CMK (cell line): ENCODE measurements around the gene HDAC10.
"Not testable (repeated sequence)": the region's sequence is repeated elsewhere in the genome, so short reads cannot be mapped to it uniquely, and the experiment has no call there.

ENCODE experiments used
- DNase-seq: peaks from one replicate; pipeline ENCODE4 v3.0.0-alpha.2; 2010; ENCODE audit warnings: low read depth

HDAC10 gene

GRCh38 chr22:50216684-50217520 lies 34.2 kb downstream of the HDAC10 start:
- no peak for DNase-seq

DNA sequence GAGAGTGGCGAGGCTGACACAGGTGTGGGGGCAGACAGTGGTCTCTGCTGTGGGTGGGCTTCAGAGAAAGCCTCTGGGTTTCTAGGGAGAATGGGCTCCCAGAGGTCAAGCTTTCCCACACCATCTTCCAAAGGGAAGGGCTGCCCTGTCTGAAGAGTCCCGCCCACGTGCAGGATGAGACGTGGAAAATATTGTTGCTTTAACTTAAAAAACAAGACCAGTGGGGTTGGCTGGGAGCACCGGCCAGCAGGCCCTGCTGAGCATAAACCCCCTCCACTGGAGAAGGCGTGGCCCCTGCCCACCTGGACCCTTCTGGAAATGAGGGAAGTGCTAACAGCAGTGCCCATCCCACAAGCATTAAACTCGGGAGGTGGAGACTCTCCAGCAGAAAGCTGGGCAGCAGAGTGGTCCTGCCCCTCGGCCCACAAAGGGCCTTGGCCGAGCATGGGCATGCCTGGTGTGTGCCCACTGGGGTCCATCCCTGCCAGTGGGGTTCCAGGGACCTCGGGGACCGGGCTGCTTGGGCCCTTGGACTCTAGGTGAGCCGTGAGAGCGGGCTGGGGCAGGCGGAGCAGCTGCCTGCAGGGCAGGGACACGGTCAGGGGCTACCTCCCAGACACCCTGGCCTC lies 34.9 kb downstream of the HDAC10 start:
- DNase-seq: no peak

DNA sequence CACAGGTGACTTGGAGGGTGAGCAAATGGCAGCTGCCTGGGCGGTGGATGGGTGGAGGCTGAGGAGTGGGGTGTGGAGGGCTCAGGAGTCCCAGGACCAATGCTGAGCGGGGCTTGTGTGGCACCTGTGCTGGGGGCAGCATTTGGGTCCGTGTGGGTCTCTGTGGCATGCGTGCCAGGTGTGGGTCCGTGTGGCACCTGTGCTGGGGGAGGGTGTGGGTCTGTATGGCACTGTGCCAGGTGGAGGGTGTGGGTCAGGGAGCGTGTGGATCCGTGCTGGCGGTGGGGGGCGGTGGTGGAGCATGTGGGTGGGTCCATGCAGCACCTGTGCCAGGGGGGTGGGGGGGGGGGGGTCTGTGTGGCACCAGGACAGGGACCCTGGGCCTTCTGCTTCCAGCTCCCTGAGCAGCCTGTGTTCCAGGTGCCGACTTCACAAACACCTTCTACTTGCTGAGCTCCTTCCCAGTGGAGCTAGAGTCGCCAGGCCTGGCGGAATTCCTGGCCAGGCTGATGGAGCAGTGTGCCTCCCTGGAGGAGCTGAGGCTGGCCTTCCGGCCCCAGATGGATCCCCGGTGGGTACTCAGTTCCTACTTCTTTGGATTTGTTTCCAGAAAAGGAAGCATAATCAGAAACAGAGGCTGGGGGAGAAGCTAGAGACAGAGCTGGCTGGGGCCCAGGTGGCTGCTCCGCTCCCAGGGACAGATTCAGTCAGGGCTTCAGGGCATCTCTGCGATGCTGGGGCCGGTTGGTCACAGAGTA lies 35.6 kb downstream of the HDAC10 start:
- DNase-seq: no peak

GRCh38 chr22:50213263-50213662 lies 37.8 kb downstream of the HDAC10 start:
- no peak for DNase-seq

DNA sequence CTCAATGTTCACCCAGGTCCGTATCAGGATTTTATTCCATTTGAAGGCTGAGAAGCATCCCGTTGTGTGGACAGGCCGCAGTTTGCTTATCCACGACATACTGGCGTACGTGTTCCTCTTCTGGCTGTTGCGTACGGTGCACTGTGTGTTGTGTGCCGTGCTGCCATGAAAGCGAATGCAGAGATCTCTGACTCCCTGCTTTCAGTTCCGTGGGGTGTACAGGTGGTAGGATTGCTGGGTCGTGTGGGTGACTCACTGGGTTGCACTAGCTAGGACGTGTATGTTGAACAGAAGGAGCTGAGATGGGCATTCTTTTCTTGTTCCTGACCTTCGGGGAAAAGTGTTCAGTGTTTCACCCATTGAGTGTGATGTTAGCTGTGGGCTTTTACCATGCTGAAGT lies 39.9 kb downstream of the HDAC10 start:
- no peak for DNase-seq

DNA sequence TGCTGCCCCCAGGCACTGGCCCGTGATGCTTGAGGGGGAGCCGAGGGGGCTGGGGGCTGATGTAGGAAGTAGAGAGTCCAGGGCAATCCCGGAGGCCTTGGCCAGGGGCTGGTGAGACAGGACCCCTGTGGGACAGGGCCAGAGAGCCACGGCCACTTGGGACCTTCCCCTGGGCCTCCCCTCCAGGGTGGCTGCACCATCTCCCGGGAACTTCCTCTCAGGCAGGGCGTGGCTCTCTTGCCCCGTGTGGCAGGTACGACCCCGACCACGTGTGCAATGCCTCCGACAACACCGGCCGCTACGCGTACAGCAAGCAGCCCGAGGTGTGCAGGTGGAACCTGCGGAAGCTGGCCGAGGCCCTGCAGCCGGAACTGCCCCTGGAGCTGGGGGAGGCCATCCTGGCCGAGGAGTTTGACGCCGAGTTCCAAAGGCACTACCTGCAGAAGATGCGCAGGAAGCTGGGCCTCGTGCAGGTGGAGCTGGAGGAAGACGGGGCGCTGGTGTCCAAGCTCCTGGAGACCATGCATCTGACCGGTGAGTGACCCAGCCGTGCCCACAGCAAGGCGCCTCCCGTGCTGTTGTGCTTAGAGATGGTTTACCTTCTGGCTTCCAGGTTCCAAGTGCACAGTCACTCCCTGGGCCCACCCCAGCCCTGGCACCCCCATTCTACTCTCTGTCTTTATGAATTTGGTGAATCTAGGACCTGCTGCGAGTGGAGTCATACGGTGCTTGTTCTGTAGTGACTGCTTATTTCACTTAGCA lies 40.5 kb downstream of the HDAC10 start:
- DNase-seq: no peak

DNA sequence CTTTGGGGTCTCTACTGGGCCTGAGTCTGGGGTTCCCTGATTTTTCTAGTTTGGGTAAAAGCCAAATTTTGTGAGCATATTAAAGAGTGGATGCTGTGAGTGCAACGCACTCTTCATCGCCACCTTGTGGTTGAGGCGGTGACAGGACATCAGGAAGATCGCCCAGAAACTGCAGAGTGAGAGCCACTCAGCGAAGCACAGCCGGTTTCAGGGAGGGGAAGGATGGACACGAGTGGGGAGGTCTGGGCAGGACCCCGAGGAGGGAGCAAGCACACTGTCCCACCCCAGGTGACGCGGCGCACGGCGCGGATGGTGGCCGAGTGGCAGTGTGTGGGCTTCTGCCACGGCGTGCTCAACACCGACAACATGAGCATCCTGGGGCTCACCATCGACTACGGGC lies 41.2 kb downstream of the HDAC10 start:
- DNase-seq: no peak

DNA sequence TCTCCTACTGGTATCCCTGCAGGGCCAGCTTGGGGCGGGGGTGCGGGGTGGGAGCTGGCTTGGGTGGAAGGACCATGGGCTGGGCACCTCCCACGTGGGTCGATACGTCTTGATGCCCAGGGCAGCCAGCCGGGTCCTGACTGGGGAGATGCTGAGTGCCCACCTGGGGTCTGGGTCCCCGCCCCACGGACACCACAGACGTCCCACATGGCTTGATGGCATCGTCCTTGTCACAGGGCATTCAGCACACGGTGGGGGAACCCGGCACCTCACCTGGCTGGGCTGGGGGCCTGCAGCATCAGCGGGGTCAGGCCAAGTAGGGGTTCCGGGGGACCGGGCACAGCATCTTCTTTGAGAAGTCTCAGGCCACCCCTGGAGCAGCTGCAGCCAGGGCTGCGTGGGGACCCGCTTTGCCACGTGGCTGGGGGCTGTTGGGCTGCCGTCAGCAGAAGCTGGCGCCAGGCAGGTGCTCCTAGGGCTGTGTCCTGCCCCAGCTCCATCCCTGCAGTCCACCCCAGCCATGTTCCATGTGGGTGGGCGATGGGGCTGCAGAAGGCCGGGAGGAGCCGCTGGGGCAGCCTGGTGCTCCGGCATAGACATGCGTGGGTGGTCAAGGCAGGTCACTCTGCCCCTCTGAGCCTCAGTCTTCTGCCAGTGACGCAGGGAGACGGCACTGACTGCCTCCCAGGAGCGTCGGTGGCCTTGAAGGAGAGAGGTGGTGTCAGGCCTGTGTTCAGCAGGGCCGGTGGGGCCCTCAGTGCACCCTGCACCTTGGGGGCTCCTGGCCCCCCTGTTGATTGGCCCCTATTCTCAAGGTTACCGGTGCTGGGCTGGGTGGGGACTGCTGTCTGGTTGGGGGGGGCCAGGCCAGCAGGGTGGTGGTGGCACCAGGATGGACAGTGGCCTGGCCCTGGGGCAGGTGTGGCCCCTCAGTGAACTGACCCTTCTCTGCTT lies 41.8 kb downstream of the HDAC10 start:
- DNase-seq: no peak

DNA sequence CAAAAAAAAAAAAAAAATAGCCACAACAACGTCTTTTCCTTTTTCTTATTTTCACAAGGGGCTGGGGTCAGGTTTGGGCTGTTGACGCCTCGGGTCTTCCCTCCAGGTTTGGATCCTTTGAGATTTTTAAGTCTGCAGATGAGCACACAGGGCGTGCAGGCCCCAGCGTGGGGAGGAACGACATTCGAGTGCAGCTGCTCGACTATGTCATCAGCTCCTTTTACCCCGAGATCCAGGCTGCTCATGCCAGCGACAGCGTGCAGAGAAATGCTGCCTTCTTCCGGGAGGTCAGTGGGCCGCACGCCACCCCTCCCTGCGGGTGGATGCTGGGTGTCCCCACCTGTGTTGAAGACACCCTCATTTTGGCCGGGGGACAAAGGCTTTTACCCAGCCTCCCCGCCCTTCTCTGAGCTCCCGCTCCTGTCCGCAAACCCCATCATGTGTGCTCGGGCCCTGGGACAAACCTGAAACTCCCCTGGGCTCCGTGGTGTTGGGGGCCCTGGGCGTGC lies 42.6 kb downstream of the HDAC10 start:
- DNase-seq: no peak

DNA sequence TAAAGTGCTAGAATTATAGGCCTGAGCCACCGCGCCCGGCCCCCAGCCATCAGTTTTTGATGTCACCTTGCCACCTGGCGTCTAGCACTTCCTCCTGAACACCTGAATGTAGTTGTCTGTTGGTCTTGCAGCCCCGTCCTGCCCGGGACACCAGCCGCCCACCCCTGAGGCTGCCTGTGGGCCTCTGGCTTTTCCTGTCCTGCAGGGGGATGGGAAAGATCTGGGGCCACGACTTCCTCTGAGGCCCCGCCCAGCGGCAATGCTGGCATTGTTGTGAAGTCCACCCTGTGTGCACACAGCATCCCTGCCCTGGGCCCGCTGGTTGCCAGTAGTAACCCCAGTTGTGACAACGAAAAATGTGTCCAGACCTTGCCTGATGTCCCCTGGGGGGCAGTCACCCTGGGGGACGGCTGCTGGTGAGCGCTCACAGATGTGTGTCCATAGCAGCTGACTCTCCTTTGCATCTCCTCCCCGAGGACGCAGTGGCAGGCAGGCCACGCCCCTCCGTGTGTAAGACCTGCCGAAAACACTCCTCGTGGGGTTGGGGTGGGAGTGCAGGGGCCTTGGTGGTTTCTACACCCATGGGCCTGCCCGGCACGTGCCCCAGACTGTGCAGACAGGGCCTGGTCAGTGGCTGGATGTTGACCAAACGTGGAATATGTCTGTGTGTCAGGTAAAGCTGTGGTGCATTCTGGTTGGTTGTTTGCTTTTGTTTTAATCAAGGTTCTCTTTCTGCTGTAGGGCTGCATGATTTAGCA lies 43.5 kb downstream of the HDAC10 start:
- DNase-seq: no peak

- DNase-seq: no peak
These were observed 44.5 kb downstream of the HDAC10 start for GRCh38 chr22:50206599-50206998.

- DNase-seq: no peak
These were observed 45.1 kb downstream of the HDAC10 start for GRCh38 chr22:50205781-50206569.

DNA sequence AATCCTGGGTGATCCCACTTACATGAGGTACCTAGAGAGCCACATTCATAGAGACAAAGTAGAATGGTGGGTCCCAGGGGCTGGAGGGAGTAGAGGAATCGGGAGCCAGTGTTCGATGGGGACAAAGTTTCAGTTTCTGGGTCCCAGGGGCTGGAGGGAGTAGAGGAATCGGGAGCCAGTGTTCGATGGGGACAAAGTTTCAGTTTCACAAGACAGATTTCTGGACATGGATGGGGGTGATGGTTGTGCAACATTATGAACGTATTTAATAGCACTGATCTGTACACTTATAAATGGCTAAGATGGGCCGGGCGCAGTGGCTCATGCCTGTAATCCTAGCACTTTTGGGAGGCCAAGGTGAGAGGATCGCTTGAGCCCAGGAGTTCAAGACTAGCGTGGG lies 46.1 kb downstream of the HDAC10 start:
- DNase-seq: not testable (repeated sequence)

GRCh38 chr22:50204571-50204970 lies 46.5 kb downstream of the HDAC10 start:
- no peak for DNase-seq

DNA sequence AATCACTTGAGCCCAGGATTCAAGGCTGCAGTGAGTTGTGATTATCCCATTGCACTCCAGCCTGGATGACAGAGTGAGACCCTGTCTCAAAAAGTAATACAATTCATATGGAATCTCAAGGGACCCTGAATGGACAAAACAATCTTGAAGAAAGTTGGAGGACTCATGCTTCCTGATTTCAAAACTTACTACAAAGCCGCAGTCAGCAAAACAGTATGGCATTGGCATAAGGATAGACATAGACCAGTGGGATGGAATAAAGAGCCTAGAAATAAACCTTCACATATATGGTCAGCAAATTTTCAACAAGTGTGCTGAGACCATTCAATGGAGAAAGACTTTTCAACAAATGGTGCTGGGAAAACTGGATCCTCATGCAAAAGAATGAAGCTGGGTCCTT lies 47.8 kb downstream of the HDAC10 start:
- DNase-seq: no peak

GRCh38 chr22:50202130-50202666 lies 48.9 kb downstream of the HDAC10 start:
- no peak for DNase-seq

- DNase-seq: no peak
These were observed 49.6 kb downstream of the HDAC10 start for GRCh38 chr22:50201191-50202129.
